Stimulated activated CD8-positive, alpha-beta memory T cell treated with anti-CD3 and anti-CD28 coated beads, Interleukin-12 subunit alpha, Interleukin-12 subunit beta, amount 100 ng/mL, for 4 hours (primary cell): ENCODE data around the gene TF.

Experiments
- DNase-seq: peaks from one replicate; pipeline ENCODE4 v3.0.0-alpha.2; 2020; ENCODE audit warnings: low read depth

TF gene

GRCh38 chr3:133747373-133747772 lies 1.2 kb downstream of the TF start:
- no peak for DNase-seq

GRCh38 chr3:133747907-133748639 lies 1.9 kb downstream of the TF start:
- no peak for DNase-seq

- DNase-seq = no peak
Observed at GRCh38 chr3:133749427-133750258, 3.5 kb downstream of the TF start.

GRCh38 chr3:133750259-133750656 lies 4.1 kb downstream of the TF start:
- DNase-seq = no peak

- no peak for DNase-seq
Observed at GRCh38 chr3:133753107-133753778, 7.0 kb downstream of the TF start.

GRCh38 chr3:133753779-133754164 lies 7.6 kb downstream of the TF start:
- no peak for DNase-seq

- no peak for DNase-seq
Observed at GRCh38 chr3:133754455-133754854, 8.3 kb downstream of the TF start.

GRCh38 chr3:133754973-133755828 lies 9.0 kb downstream of the TF start:
- no peak for DNase-seq

- no peak for DNase-seq
Observed at GRCh38 chr3:133756716-133757694, 10.8 kb downstream of the TF start.

- no peak for DNase-seq
Observed at GRCh38 chr3:133757701-133758567, 11.7 kb downstream of the TF start.

GRCh38 chr3:133758568-133758928 lies 12.4 kb downstream of the TF start:
- DNase-seq = no peak

- no peak for DNase-seq
Observed at GRCh38 chr3:133758964-133759739, 13.0 kb downstream of the TF start.

GRCh38 chr3:133759740-133760305 lies 13.6 kb downstream of the TF start:
- DNase-seq = no peak

- DNase-seq = no peak
Observed at GRCh38 chr3:133760916-133761315, 14.7 kb downstream of the TF start.

- no peak for DNase-seq
Observed at GRCh38 chr3:133761605-133762484, 15.7 kb downstream of the TF start.

- DNase-seq = no peak
Observed at GRCh38 chr3:133762539-133762938, 16.3 kb downstream of the TF start.

- no peak for DNase-seq
Observed at GRCh38 chr3:133763797-133764683, 17.8 kb downstream of the TF start.
